ENCODE results near the gene ATG9B. TPM values are rescaled to one million over a fixed set of nuclear protein-coding genes. Genes with fewer than 3 reads are reported as not detected.
A peak's percentile ranks its signal among the peaks of the same experiment; 100 is the strongest.

Gene ATG9B
- total RNA-seq, 1 donor from 2014 or later: 0.11 TPM

- no peak for TF ChIP-seq CTCF (IDR thresholded peaks at IDR 0.05)
- Mint-ChIP-seq H3K9me3 (ENCODE audit: unreplicated experiment) (no peaks in the 10 kb centered on the region), H3K4me3 (ENCODE audit: unreplicated experiment) (no peak overlapping the region), H3K4me1 (ENCODE audit: unreplicated experiment) (peaks cover 20% of the 10 kb centered on the region), H3K36me3 (ENCODE audit: unreplicated experiment) (peaks cover 5% of the 10 kb centered on the region), H3K27me3 (ENCODE audit: unreplicated experiment) (no peaks in the 10 kb centered on the region), H3K27ac (ENCODE audit: unreplicated experiment) (no peak overlapping the region)
- DNase-seq (ENCODE audit: extremely low spot score, unreplicated experiment): no peak
Observed at GRCh38 chr7:151040616-151041375, 16.5 kb upstream of the ATG9B start.

- H3K36me3 Mint-ChIP-seq (ENCODE audit: unreplicated experiment): peaks cover 3% of the 10 kb centered on the region
- peak overlapping the region; percentile 93 for H3K27ac Mint-ChIP-seq (ENCODE audit: unreplicated experiment)
- no peaks in the 10 kb centered on the region for H3K9me3 Mint-ChIP-seq (ENCODE audit: unreplicated experiment)
- no peak for DNase-seq (ENCODE audit: extremely low spot score, unreplicated experiment)
- H3K4me1 Mint-ChIP-seq (ENCODE audit: unreplicated experiment): peaks cover 18% of the 10 kb centered on the region
- TF ChIP-seq CTCF (IDR thresholded peaks at IDR 0.05): no peak
- H3K27me3 Mint-ChIP-seq (ENCODE audit: unreplicated experiment): no peaks in the 10 kb centered on the region
- no peak overlapping the region for H3K4me3 Mint-ChIP-seq (ENCODE audit: unreplicated experiment)
Observed at GRCh38 chr7:151039850-151040548, 15.7 kb upstream of the ATG9B start.

- DNase-seq (ENCODE audit: extremely low spot score, unreplicated experiment): peak; percentile 92
- H3K4me3 Mint-ChIP-seq (ENCODE audit: unreplicated experiment): peak overlapping the region; percentile 33
- H3K27ac Mint-ChIP-seq (ENCODE audit: unreplicated experiment): peak overlapping the region; percentile 93
- no peak for TF ChIP-seq CTCF (IDR thresholded peaks at IDR 0.05)
- peaks cover 18% of the 10 kb centered on the region for H3K4me1 Mint-ChIP-seq (ENCODE audit: unreplicated experiment)
- H3K36me3 Mint-ChIP-seq (ENCODE audit: unreplicated experiment): peaks cover 1% of the 10 kb centered on the region
- no peaks in the 10 kb centered on the region for H3K27me3 Mint-ChIP-seq (ENCODE audit: unreplicated experiment)
- no peaks in the 10 kb centered on the region for H3K9me3 Mint-ChIP-seq (ENCODE audit: unreplicated experiment)
Observed at GRCh38 chr7:151038951-151039849, 14.9 kb upstream of the ATG9B start.

GRCh38 chr7:151035902-151036301 is 11.6 kb upstream of the ATG9B start:
- H3K9me3 Mint-ChIP-seq (ENCODE audit: unreplicated experiment): no peaks in the 10 kb centered on the region
- peaks cover 18% of the 10 kb centered on the region for H3K4me1 Mint-ChIP-seq (ENCODE audit: unreplicated experiment)
- no peaks in the 10 kb centered on the region for H3K27me3 Mint-ChIP-seq (ENCODE audit: unreplicated experiment)
- no peak overlapping the region for H3K27ac Mint-ChIP-seq (ENCODE audit: unreplicated experiment)
- no peak for DNase-seq (ENCODE audit: extremely low spot score, unreplicated experiment)
- H3K36me3 Mint-ChIP-seq (ENCODE audit: unreplicated experiment): no peaks in the 10 kb centered on the region
- no peak for TF ChIP-seq CTCF (IDR thresholded peaks at IDR 0.05)
- no peak overlapping the region for H3K4me3 Mint-ChIP-seq (ENCODE audit: unreplicated experiment)

Data from osteocyte (in vitro differentiated cells).